ENCODE measurements around the gene CD226. TPM values are rescaled to one million over a fixed set of nuclear protein-coding genes. Genes with fewer than 3 reads are reported as not detected.
A peak's percentile ranks its signal among the peaks of the same experiment; 100 is the strongest.

CD226 gene
- polyA plus RNA-seq, 1 of the 3 experiments (the other 2 are of a cell fraction): 0.56 TPM

DNA sequence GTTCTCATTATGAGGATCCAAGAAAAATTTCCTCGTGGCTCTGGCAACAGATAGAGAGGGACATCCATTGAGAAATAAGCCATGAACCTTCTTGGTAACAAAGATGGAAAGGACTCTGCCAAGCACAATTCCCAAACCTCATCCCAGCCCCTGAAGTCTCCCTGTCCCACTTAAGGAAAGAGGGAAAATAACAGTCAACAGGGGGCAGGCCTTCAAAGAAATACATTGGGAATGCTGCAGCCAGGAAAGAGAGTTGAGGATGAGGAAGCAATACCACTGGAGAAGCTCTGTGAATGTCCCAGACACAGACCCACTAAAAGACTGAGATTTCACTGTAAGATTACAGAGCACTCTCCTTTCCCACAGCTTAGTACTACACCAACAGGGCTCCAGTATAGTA lies 93.2 kb downstream of the CD226 start:
- no peaks in the 10 kb centered on the region for H3K36me3 ChIP-seq (replicated peaks in 1 of 2; ENCODE audit: control insufficient read depth in 1 of 2, insufficient read depth in 2 of 2, low read length in 1 of 2)
- no peak overlapping the region for H3K4me2 ChIP-seq
- H3K27ac ChIP-seq (ENCODE audit: low read depth in 2 of 2, low read length in 1 of 2): no peak overlapping the region
- no peaks in the 10 kb centered on the region for H3K27me3 ChIP-seq (ENCODE audit: insufficient read depth)
- WGBS (ENCODE audit: low lambda C conversion rate): 73% methylated on average over 1 of the region's 1 CpG
- no peak overlapping the region for H3K9ac ChIP-seq
- no peaks in the 10 kb centered on the region for H4K20me1 ChIP-seq (ENCODE audit: insufficient read depth)
- DNase-seq: no peak
- H3K79me2 ChIP-seq (ENCODE audit: insufficient read depth): no peaks in the 10 kb centered on the region
- ChIA-PET CTCF (interaction anchor here (1.0 kb wide), 1 partner anchor 14 kb away, joined by 3 read pairs; no protein-coding TSS in a partner anchor), POLR2A (no interaction called here)
- H3K9me3 ChIP-seq: no peaks in the 10 kb centered on the region
- no peak overlapping the region for H2AFZ ChIP-seq (ENCODE audit: low read depth)
- TF ChIP-seq EZH2phosphoT487 (IDR thresholded peaks at IDR 0.05; ENCODE audit: borderline replicate concordance, low read depth): no peak
- TF ChIP-seq RXRA (IDR thresholded peaks at IDR 0.05; ENCODE audit: borderline replicate concordance, low read depth): no peak
- TF ChIP-seq MEF2A (IDR thresholded peaks at IDR 0.05; ENCODE audit: borderline replicate concordance, low read depth): no peak
- TF ChIP-seq GATA2 (CRISPR knock-in tag; IDR thresholded peaks at IDR 0.05): no peak
- no peaks in the 10 kb centered on the region for H3K4me1 ChIP-seq (ENCODE audit: control insufficient read depth in 1 of 2, insufficient read depth in 2 of 2, low read depth in 1 of 2, low read length in 1 of 2)
- no peak overlapping the region for H3K4me3 ChIP-seq (ENCODE audit: low read depth in 2 of 2, low read length in 1 of 2)
- H3F3A ChIP-seq (replicated peaks; ENCODE audit: insufficient read depth): no peaks in the 10 kb centered on the region
- no peaks in the 10 kb centered on the region for H3K9me2 ChIP-seq

DNA sequence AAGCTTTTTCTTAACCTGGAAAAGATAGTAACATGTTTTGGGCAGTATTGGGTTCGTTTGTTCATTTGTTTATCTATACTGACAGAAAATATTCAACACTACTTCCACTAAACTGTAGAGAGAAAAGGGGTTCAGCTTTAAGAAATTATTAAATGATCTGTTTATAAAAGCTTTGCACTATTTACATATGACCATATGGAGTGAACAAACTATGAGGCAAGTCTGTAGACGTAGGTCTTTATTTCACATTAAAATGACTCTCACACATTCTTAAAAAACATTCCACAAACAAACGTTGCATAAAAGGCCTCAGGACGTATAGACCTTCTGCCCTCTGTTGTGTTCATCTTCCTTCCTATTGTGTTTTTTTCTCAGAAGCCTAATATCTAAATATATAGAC lies 94.6 kb downstream of the CD226 start:
- TF ChIP-seq JUND (IDR thresholded peaks at IDR 0.05) (no peak), ELF1 (IDR thresholded peaks at IDR 0.05) (no peak)

DNA sequence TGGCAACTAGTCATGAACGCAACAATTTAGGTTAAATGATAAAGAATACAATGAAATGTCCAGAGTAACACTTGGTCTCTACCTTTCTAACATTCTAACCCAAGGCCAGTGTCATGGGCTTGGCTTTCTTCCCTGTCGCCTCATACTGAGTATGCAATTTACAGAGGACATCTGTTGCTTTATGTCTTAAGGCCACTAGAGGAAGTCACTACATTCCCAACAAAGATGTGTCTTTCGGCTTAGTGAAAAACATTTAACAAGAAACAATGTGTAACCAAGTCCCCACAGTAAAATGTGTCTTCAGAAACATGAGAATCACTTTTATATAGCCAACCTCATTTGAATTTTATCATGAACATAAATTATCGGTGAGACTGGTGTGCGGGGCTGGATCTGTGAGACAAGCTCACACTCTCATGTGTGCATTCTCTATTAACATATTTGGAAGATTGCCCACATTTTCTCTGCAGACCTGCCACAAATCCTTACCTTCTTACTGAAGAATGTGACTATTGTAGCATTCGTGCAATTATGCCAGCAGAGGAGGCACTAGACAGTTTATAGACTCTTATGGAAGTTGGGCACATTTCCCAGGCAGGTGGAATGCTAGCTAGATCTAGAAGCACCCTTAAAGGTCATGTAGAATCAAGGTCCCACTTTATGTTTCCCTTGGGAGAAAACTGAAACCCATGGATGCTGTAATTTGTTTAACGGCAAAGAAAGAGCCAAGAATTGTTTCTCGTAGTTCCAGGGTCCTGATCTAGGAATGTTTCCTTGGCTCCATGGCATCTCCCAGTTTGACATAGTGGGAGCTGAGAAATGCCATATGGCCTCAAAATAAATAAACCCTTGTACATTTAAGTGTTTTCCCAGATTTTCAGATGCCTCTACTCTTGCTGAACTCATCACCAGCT lies 101.8 kb downstream of the CD226 start:
- Histone ChIP-seq H3K27me3 (ENCODE audit: insufficient read depth) (no peaks in the 10 kb centered on the region), H2AFZ (ENCODE audit: low read depth) (no peak overlapping the region), H4K20me1 (ENCODE audit: insufficient read depth) (no peaks in the 10 kb centered on the region), H3F3A (replicated peaks; ENCODE audit: insufficient read depth) (no peaks in the 10 kb centered on the region), H3K27ac (ENCODE audit: low read depth in 2 of 2, low read length in 1 of 2) (peak overlapping the region in 1 of 2 experiments; percentile 28; a peak in 1 of 4 replicates), H3K4me1 (ENCODE audit: control insufficient read depth in 1 of 2, insufficient read depth in 2 of 2, low read depth in 1 of 2, low read length in 1 of 2) (no peaks in the 10 kb centered on the region; a peak in 2 of 4 replicates), H3K9ac (no peak overlapping the region), H3K4me3 (ENCODE audit: low read depth in 2 of 2, low read length in 1 of 2) (no peak overlapping the region), H3K36me3 (replicated peaks in 1 of 2; ENCODE audit: control insufficient read depth in 1 of 2, insufficient read depth in 2 of 2, low read length in 1 of 2) (no peaks in the 10 kb centered on the region), H3K79me2 (ENCODE audit: insufficient read depth) (no peaks in the 10 kb centered on the region), H3K9me2 (no peaks in the 10 kb centered on the region), H3K9me3 (no peaks in the 10 kb centered on the region), H3K4me2 (no peak overlapping the region)
- no peak for DNase-seq
- WGBS (ENCODE audit: low lambda C conversion rate): 93% methylated on average over 8 of the region's 8 CpGs
- POLR2A ChIA-PET: no interaction called here
- CTCF ChIA-PET: no interaction called here
- TF ChIP-seq, protein P1, sequence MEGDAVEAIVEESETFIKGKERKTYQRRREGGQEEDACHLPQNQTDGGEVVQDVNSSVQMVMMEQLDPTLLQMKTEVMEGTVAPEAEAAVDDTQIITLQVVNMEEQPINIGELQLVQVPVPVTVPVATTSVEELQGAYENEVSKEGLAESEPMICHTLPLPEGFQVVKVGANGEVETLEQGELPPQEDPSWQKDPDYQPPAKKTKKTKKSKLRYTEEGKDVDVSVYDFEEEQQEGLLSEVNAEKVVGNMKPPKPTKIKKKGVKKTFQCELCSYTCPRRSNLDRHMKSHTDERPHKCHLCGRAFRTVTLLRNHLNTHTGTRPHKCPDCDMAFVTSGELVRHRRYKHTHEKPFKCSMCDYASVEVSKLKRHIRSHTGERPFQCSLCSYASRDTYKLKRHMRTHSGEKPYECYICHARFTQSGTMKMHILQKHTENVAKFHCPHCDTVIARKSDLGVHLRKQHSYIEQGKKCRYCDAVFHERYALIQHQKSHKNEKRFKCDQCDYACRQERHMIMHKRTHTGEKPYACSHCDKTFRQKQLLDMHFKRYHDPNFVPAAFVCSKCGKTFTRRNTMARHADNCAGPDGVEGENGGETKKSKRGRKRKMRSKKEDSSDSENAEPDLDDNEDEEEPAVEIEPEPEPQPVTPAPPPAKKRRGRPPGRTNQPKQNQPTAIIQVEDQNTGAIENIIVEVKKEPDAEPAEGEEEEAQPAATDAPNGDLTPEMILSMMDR (IDR thresholded peaks at IDR 0.05): no peak
- TF ChIP-seq RAD21 (IDR thresholded peaks at IDR 0.05; ENCODE audit: low read length): 0 out of 2 replicates have a peak, but pooled peaks have one; percentile 4

More for the DNA sequence above, 94.6 kb downstream of the CD226 start:
- no peaks in the 10 kb centered on the region for H4K20me1 ChIP-seq (ENCODE audit: insufficient read depth)
- ChIA-PET CTCF (no interaction called here), POLR2A (no interaction called here)
- DNase-seq: no peak
- H3K27ac ChIP-seq (ENCODE audit: low read depth in 2 of 2, low read length in 1 of 2): no peak overlapping the region
- H3K9ac ChIP-seq: no peak overlapping the region
- WGBS (ENCODE audit: low lambda C conversion rate): 84% methylated on average over 4 of the region's 4 CpGs
- H3K4me3 ChIP-seq (ENCODE audit: low read depth in 2 of 2, low read length in 1 of 2): no peak overlapping the region
- H2AFZ ChIP-seq (ENCODE audit: low read depth): no peak overlapping the region
- H3K36me3 ChIP-seq (replicated peaks in 1 of 2; ENCODE audit: control insufficient read depth in 1 of 2, insufficient read depth in 2 of 2, low read length in 1 of 2): no peaks in the 10 kb centered on the region
- H3K4me2 ChIP-seq: no peak overlapping the region
- no peaks in the 10 kb centered on the region for H3K9me3 ChIP-seq
- no peaks in the 10 kb centered on the region for H3K9me2 ChIP-seq
- no peaks in the 10 kb centered on the region for H3K79me2 ChIP-seq (ENCODE audit: insufficient read depth)
- no peaks in the 10 kb centered on the region for H3K27me3 ChIP-seq (ENCODE audit: insufficient read depth)
- no peaks in the 10 kb centered on the region for H3F3A ChIP-seq (replicated peaks; ENCODE audit: insufficient read depth)
- no peaks in the 10 kb centered on the region; a peak in 1 of 4 replicates for H3K4me1 ChIP-seq (ENCODE audit: control insufficient read depth in 1 of 2, insufficient read depth in 2 of 2, low read depth in 1 of 2, low read length in 1 of 2)
